Smooth muscle cell (in vitro differentiated cells): ENCODE results near the gene CDKAL1. TPM values are rescaled to one million over a fixed set of nuclear protein-coding genes. Genes with fewer than 3 reads are reported as not detected.

Experiments
- DNase-seq: peaks from one replicate; lab custom pipeline; 2025; ENCODE audit not compliant: unreplicated experiment; lab: John Stamatoyannopoulos, UW
- H2AFZ ChIP-seq: fragments of 200-600 bp; sonication (generic); 2 replicates; pipeline ENCODE4 v1.6.0; 2016; ENCODE audit warnings: antibody characterized with exemption, low read depth, mild to moderate bottlenecking
- H3F3A ChIP-seq: fragments of 200-600 bp; sonication (generic); 2 replicates; pipeline ENCODE4 v1.6.0; 2017; ENCODE audit warnings: antibody characterized with exemption, low read depth
- H3K27ac ChIP-seq: fragments of 200-600 bp; sonication (generic); 2 replicates; pipeline ENCODE4 v1.5.1; 2016; ENCODE audit warnings: low read depth, mild to moderate bottlenecking
- H3K27me3 ChIP-seq: fragments of 200-600 bp; sonication (generic); 2 replicates; pipeline ENCODE4 v1.6.1; 2016; ENCODE audit warnings: low read depth, mild to moderate bottlenecking
- H3K36me3 ChIP-seq: fragments of 200-600 bp; sonication (generic); 2 replicates; pipeline ENCODE4 v1.5.1; 2016; ENCODE audit warnings: low read depth
- H3K4me1 ChIP-seq: fragments of 200-600 bp; sonication (generic); 2 replicates; pipeline ENCODE4 v1.5.1; 2016; ENCODE audit warnings: low read depth
- H3K4me2 ChIP-seq: fragments of 200-600 bp; sonication (generic); 2 replicates; pipeline ENCODE4 v1.6.0; 2016; ENCODE audit warnings: mild to moderate bottlenecking
- H3K4me3 ChIP-seq: fragments of 200-600 bp; sonication (generic); 2 replicates; pipeline ENCODE4 v1.5.1; 2016; ENCODE audit warnings: mild to moderate bottlenecking
- H3K79me2 ChIP-seq: fragments of 200-600 bp; sonication (generic); 2 replicates; pipeline ENCODE4 v1.6.0; 2016; ENCODE audit warnings: low read depth, mild to moderate bottlenecking
- H3K9ac ChIP-seq: fragments of 200-600 bp; sonication (generic); 2 replicates; pipeline ENCODE4 v1.6.0; 2016; ENCODE audit warnings: low read depth
- H3K9me3 ChIP-seq: fragments of 200-600 bp; sonication (generic); replicated peaks from 2 replicates; pipeline ENCODE4 v1.5.1; 2016; ENCODE audit warnings: low read depth
- H4K20me1 ChIP-seq: fragments of 200-600 bp; sonication (generic); 2 replicates; pipeline ENCODE4 v1.6.0; 2016; ENCODE audit warnings: low read depth
- WGBS: methylation state at CpG from one replicate; pipeline ENCODE4 v1.1.7; 2016; ENCODE audit warnings: low lambda C conversion rate; 5-methylcytosine and 5-hydroxymethylcytosine counted together
- polyA plus RNA-seq: library from polyadenylated mRNA; unstranded; fragments of >200 nt; fragmentation: Nextera tagmentation; extraction: Ambion mirVana; gene quantifications from 2 replicates; pipeline ENCODE4 v1.2.1, GENCODE V29; 2016
- total RNA-seq: library from RNA; depleted of rRNA; stranded (reverse); fragments of >200 nt; gene quantifications from 2 replicates; pipeline ENCODE4 v1.2.3, GENCODE V29; 2014
- TF ChIP-seq, protein P1 (sequence below): fragments of 200-600 bp; sonication (generic); IDR thresholded peaks from 2 replicates; pipeline ENCODE4 v1.5.1; 2017; ENCODE audit warnings: borderline replicate concordance, mild to moderate bottlenecking, antibody characterized with exemption; ENCODE audit not compliant: insufficient read depth, poor library complexity, severe bottlenecking

The CDKAL1 gene
- total and polyA plus RNA-seq, 2 experiments from 2014 or later, result 16.5 to 16.6 TPM

GRCh38 chr6:21188505-21189223 is 654.4 kb downstream of the CDKAL1 start:
- Histone ChIP-seq H3K27me3 (no peaks in the 10 kb centered on the region), H3K4me2 (no peak overlapping the region), H3F3A (no peaks in the 10 kb centered on the region), H3K36me3 (no peaks in the 10 kb centered on the region), H3K4me3 (no peak overlapping the region), H3K27ac (no peak overlapping the region), H3K9ac (no peak overlapping the region), H2AFZ (no peak overlapping the region), H3K4me1 (peaks cover 41% of the 10 kb centered on the region), H3K79me2 (no peaks in the 10 kb centered on the region), H4K20me1 (no peaks in the 10 kb centered on the region), H3K9me3 (no peaks in the 10 kb centered on the region)
- WGBS, result 80% methylated on average over 9 of the region's 9 CpGs
- TF ChIP-seq, protein P1, sequence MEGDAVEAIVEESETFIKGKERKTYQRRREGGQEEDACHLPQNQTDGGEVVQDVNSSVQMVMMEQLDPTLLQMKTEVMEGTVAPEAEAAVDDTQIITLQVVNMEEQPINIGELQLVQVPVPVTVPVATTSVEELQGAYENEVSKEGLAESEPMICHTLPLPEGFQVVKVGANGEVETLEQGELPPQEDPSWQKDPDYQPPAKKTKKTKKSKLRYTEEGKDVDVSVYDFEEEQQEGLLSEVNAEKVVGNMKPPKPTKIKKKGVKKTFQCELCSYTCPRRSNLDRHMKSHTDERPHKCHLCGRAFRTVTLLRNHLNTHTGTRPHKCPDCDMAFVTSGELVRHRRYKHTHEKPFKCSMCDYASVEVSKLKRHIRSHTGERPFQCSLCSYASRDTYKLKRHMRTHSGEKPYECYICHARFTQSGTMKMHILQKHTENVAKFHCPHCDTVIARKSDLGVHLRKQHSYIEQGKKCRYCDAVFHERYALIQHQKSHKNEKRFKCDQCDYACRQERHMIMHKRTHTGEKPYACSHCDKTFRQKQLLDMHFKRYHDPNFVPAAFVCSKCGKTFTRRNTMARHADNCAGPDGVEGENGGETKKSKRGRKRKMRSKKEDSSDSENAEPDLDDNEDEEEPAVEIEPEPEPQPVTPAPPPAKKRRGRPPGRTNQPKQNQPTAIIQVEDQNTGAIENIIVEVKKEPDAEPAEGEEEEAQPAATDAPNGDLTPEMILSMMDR, result no peak
- no peak for DNase-seq

DNA sequence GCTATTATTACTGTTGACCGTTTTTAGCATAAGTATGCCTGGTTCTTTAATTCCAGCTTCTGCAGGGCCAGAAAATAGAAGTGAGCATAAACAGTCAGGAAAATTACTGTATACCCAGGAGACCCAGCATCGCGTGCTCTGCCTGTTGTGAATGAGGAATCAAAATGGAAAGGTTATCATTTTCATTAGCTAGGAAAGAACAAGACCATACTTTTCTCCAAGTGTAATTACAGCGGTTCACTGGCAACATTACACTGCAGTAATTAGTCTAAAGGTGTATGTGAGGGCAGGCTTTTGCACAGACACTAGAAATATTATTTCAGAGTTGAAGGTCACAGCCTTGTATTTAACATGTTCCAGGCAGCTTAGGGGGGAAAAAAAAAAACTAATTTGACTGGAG is 655.5 kb downstream of the CDKAL1 start:
- no peak for DNase-seq
- 82% methylated on average over 4 of the region's 4 CpGs for WGBS
- Histone ChIP-seq H3F3A (no peaks in the 10 kb centered on the region), H3K79me2 (no peaks in the 10 kb centered on the region), H3K9ac (no peak overlapping the region), H3K9me3 (no peaks in the 10 kb centered on the region), H4K20me1 (no peaks in the 10 kb centered on the region), H2AFZ (no peak overlapping the region), H3K27me3 (no peaks in the 10 kb centered on the region), H3K27ac (no peak overlapping the region), H3K4me1 (peaks cover 38% of the 10 kb centered on the region), H3K36me3 (no peaks in the 10 kb centered on the region), H3K4me2 (no peak overlapping the region), H3K4me3 (no peak overlapping the region)
- TF ChIP-seq, protein P1, result no peak

GRCh38 chr6:21190701-21191100 is 656.4 kb downstream of the CDKAL1 start:
- H3K4me3 ChIP-seq, result no peak overlapping the region
- DNase-seq, result no peak
- no peak overlapping the region for H2AFZ ChIP-seq

More at GRCh38 chr6:21190701-21191100, 656.4 kb downstream of the CDKAL1 start:
- H3K79me2 ChIP-seq, result no peaks in the 10 kb centered on the region
- no peaks in the 10 kb centered on the region for H3F3A ChIP-seq
- H3K9ac ChIP-seq, result no peak overlapping the region
- TF ChIP-seq, protein P1, result no peak
- no peaks in the 10 kb centered on the region for H3K27me3 ChIP-seq
- H3K27ac ChIP-seq, result no peak overlapping the region
- no peaks in the 10 kb centered on the region for H4K20me1 ChIP-seq
- 96% methylated on average over 2 of the region's 2 CpGs for WGBS
- H3K4me1 ChIP-seq, result peaks cover 28% of the 10 kb centered on the region
- H3K4me2 ChIP-seq, result no peak overlapping the region
- no peaks in the 10 kb centered on the region for H3K36me3 ChIP-seq
- H3K9me3 ChIP-seq, result no peaks in the 10 kb centered on the region
